HEK293 (cell line): ENCODE results near the gene CFI.

Experiments
- GLIS2 ChIP-seq: fragments of 450-650 bp; formaldehyde crosslinking; IDR thresholded peaks from 2 replicates; pipeline ENCODE4 v1.5.1; 2016; ENCODE audit warnings: missing biosample characterization, missing genetic modification characterization
- HOXA7 ChIP-seq: sonication (generic); formaldehyde crosslinking; IDR thresholded peaks from 2 replicates; pipeline ENCODE4 v1.8.1; 2022; ENCODE audit warnings: missing genetic modification reagents, borderline replicate concordance
- KLF10 ChIP-seq: fragments of 450-650 bp; IDR thresholded peaks from 2 replicates; pipeline ENCODE4 v1.5.1; 2018; ENCODE audit warnings: missing biosample characterization, mild to moderate bottlenecking, missing genetic modification characterization
- KLF9 ChIP-seq: fragments of 450-650 bp; formaldehyde crosslinking; IDR thresholded peaks from 2 replicates; pipeline ENCODE4 v1.5.1; 2016; ENCODE audit warnings: missing biosample characterization, missing genetic modification characterization, low read depth
- SCRT2 ChIP-seq: fragments of 450-650 bp; formaldehyde crosslinking; IDR thresholded peaks from 2 replicates; pipeline ENCODE4 v1.5.1; 2016; ENCODE audit warnings: missing biosample characterization, missing genetic modification characterization
- TCF7L2 ChIP-seq: IDR thresholded peaks from 2 replicates; pipeline ENCODE4 v1.6.1; 2011; ENCODE audit warnings: low read depth, mild to moderate bottlenecking, inconsistent platforms, low read length, moderate library complexity, borderline replicate concordance
- ZBTB11 ChIP-seq: fragments of 450-650 bp; formaldehyde crosslinking; conservative IDR thresholded peaks from 2 replicates; pipeline ENCODE4 v1.5.1; 2016; ENCODE audit warnings: low read depth, missing biosample characterization, missing genetic modification characterization
- ZBTB17 ChIP-seq: fragments of 450-650 bp; formaldehyde crosslinking; IDR thresholded peaks from 2 replicates; pipeline ENCODE4 v1.5.1; 2016; ENCODE audit warnings: missing biosample characterization, missing genetic modification characterization
- ZBTB6 ChIP-seq: fragments of 450-650 bp; formaldehyde crosslinking; IDR thresholded peaks from 2 replicates; pipeline ENCODE4 v1.5.1; 2017; ENCODE audit warnings: missing biosample characterization, missing genetic modification characterization
- ZIC2 ChIP-seq: fragments of 450-650 bp; formaldehyde crosslinking; IDR thresholded peaks from 2 replicates; pipeline ENCODE4 v1.5.1; 2016; ENCODE audit warnings: missing biosample characterization, missing genetic modification characterization
- ZNF175 ChIP-seq: fragments of 450-650 bp; formaldehyde crosslinking; IDR thresholded peaks from 2 replicates; pipeline ENCODE4 v1.5.1; 2016; ENCODE audit warnings: missing biosample characterization, missing genetic modification characterization
- ZNF211 ChIP-seq: fragments of 450-650 bp; formaldehyde crosslinking; IDR thresholded peaks from 2 replicates; pipeline ENCODE4 v1.5.1; 2016; ENCODE audit warnings: low read depth, missing biosample characterization, missing genetic modification characterization
- ZNF341 ChIP-seq: fragments of 450-650 bp; formaldehyde crosslinking; IDR thresholded peaks from 2 replicates; pipeline ENCODE4; 2016; ENCODE audit warnings: low read depth, missing biosample characterization, missing genetic modification characterization
- ZNF354C ChIP-seq: fragments of 450-650 bp; formaldehyde crosslinking; IDR thresholded peaks from 2 replicates; pipeline ENCODE4 v1.5.1; 2016; ENCODE audit warnings: missing biosample characterization, missing genetic modification characterization, low read depth, borderline replicate concordance
- ZNF362 ChIP-seq: fragments of 450-650 bp; formaldehyde crosslinking; IDR thresholded peaks from 2 replicates; pipeline ENCODE4 v1.5.1; 2016; ENCODE audit warnings: missing biosample characterization, missing genetic modification characterization
- ZNF391 ChIP-seq: fragments of 450-650 bp; formaldehyde crosslinking; IDR thresholded peaks from 2 replicates; pipeline ENCODE4 v1.5.1; 2016; ENCODE audit warnings: low read depth, missing biosample characterization, missing genetic modification characterization, borderline replicate concordance
- ZNF423 ChIP-seq: fragments of 450-650 bp; formaldehyde crosslinking; IDR thresholded peaks from 2 replicates; pipeline ENCODE4 v1.5.1; 2016; ENCODE audit warnings: missing biosample characterization, missing genetic modification characterization
- ZNF433 ChIP-seq: fragments of 450-650 bp; formaldehyde crosslinking; IDR thresholded peaks from 2 replicates; pipeline ENCODE4 v1.5.1; 2016; ENCODE audit warnings: missing biosample characterization, missing genetic modification characterization, low read depth
- ZNF530 ChIP-seq: fragments of 450-650 bp; formaldehyde crosslinking; IDR thresholded peaks from 2 replicates; pipeline ENCODE4 v1.5.1; 2016; ENCODE audit warnings: low read depth, missing biosample characterization, missing genetic modification characterization
- ZNF561 ChIP-seq: fragments of 450-650 bp; IDR thresholded peaks from 2 replicates; pipeline ENCODE4 v1.5.1; 2018; ENCODE audit warnings: missing biosample characterization, missing genetic modification characterization, borderline replicate concordance
- ZNF600 ChIP-seq: fragments of 450-650 bp; formaldehyde crosslinking; IDR thresholded peaks from 2 replicates; pipeline ENCODE4 v1.5.1; 2016; ENCODE audit warnings: missing biosample characterization, missing genetic modification characterization
- ZNF677 ChIP-seq: fragments of 450-650 bp; IDR thresholded peaks from 2 replicates; pipeline ENCODE4 v1.5.0; 2018; ENCODE audit warnings: missing biosample characterization, mild to moderate bottlenecking, missing genetic modification characterization, moderate library complexity
- ZNF777 ChIP-seq: fragments of 450-650 bp; formaldehyde crosslinking; IDR thresholded peaks from 2 replicates; pipeline ENCODE4 v1.5.1; 2017; ENCODE audit warnings: missing biosample characterization, missing genetic modification characterization, borderline replicate concordance
- ZNF785 ChIP-seq: fragments of 450-650 bp; formaldehyde crosslinking; IDR thresholded peaks from 2 replicates; pipeline ENCODE4 v1.5.1; 2016; ENCODE audit warnings: missing biosample characterization, missing genetic modification characterization
- ZNF792 ChIP-seq: fragments of 450-650 bp; formaldehyde crosslinking; IDR thresholded peaks from 2 replicates; pipeline ENCODE4 v1.5.1; 2016; ENCODE audit warnings: missing biosample characterization, missing genetic modification characterization
- ZXDB ChIP-seq: fragments of 450-650 bp; formaldehyde crosslinking; IDR thresholded peaks from 2 replicates; pipeline ENCODE4 v1.5.1; 2016; ENCODE audit warnings: missing biosample characterization, missing genetic modification characterization

CFI gene

GRCh38 chr4:109702950-109703663 is 98.7 kb downstream of the CFI start, which contains the start of gene CASP6 (continued):
- TF ChIP-seq ZBTB6 (tag by site-specific recombination) = no peak
- TF ChIP-seq ZBTB11 (tag by site-specific recombination) = no peak
- no peak for TF ChIP-seq ZNF561 (tag by site-specific recombination)
- peak; percentile 92 for TF ChIP-seq SCRT2 (tag by site-specific recombination)
- peak; percentile 90 for TF ChIP-seq ZIC2 (tag by site-specific recombination)
- no peak for TF ChIP-seq ZNF341 (tag by site-specific recombination)
- TF ChIP-seq GLIS2 (tag by site-specific recombination) = peak; percentile 85
- no peak for TF ChIP-seq ZNF530
- no peak for TF ChIP-seq TCF7L2
- peak; percentile 85 for TF ChIP-seq KLF9 (tag by site-specific recombination)
- TF ChIP-seq ZNF362 = no peak
- no peak for TF ChIP-seq KLF10 (tag by site-specific recombination)
- TF ChIP-seq ZNF785 (tag by site-specific recombination) = no peak
- TF ChIP-seq ZNF777 = no peak
- no peak for TF ChIP-seq ZNF175
- no peak for TF ChIP-seq ZNF433 (tag by site-specific recombination)
- 0 out of 2 replicates have a peak, but pooled peaks have one; percentile 21 for TF ChIP-seq ZNF391 (tag by site-specific recombination)
- no peak for TF ChIP-seq ZNF211 (tag by site-specific recombination)
- TF ChIP-seq ZXDB (tag by site-specific recombination) = 0 out of 2 replicates have a peak, but pooled peaks have one; percentile 54
- TF ChIP-seq ZNF600 (tag by site-specific recombination) = peak; percentile 26; the same call in 1 of the 2 replicates
- TF ChIP-seq ZNF423 (tag by site-specific recombination) = no peak; the same call in 1 of the 2 replicates
- TF ChIP-seq HOXA7 (CRISPR knock-in tag) = no peak
- no peak for TF ChIP-seq ZNF792
- no peak for TF ChIP-seq ZNF677 (tag by site-specific recombination)
- no peak for TF ChIP-seq ZNF354C
- TF ChIP-seq ZBTB17 (tag by site-specific recombination) = peak; percentile 65; the same call in 1 of the 2 replicates
